ENCODE results near the gene PARD3.

DNA sequence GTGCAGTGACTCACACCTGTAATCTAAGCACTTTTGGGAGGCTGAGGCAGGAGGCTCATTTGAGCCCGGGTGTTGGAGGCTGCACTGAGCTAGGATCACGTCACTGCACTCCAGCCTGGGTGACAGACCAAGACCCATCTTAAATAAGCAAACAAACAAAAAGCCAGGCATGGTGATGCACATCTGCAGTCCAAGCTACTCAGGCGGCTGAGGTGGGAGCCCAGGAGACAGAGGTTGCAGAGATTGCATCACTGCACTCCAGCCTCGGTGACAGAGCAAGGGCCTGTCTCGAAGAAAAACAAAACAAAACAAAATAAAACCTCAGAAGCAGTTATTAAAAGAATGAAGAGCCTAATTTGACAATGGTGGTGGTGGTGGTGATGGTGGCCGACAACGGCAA, 132.5 kb downstream of the PARD3 start:
- TF ChIP-seq, protein P1, sequence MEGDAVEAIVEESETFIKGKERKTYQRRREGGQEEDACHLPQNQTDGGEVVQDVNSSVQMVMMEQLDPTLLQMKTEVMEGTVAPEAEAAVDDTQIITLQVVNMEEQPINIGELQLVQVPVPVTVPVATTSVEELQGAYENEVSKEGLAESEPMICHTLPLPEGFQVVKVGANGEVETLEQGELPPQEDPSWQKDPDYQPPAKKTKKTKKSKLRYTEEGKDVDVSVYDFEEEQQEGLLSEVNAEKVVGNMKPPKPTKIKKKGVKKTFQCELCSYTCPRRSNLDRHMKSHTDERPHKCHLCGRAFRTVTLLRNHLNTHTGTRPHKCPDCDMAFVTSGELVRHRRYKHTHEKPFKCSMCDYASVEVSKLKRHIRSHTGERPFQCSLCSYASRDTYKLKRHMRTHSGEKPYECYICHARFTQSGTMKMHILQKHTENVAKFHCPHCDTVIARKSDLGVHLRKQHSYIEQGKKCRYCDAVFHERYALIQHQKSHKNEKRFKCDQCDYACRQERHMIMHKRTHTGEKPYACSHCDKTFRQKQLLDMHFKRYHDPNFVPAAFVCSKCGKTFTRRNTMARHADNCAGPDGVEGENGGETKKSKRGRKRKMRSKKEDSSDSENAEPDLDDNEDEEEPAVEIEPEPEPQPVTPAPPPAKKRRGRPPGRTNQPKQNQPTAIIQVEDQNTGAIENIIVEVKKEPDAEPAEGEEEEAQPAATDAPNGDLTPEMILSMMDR (IDR thresholded peaks at IDR 0.05; ENCODE audit: poor library complexity): no peak
- no peak for TF ChIP-seq EZH2 (IDR thresholded peaks at IDR 0.05; ENCODE audit: borderline replicate concordance)
- no peak for TF ChIP-seq EZH2phosphoT487 (IDR thresholded peaks at IDR 0.05; ENCODE audit: low read depth, severe bottlenecking, unreplicated experiment)
